ENCODE measurements around the gene RASGRP3.

RASGRP3 gene

GRCh38 chr2:33525666-33526065 lies 49.2 kb downstream of the RASGRP3 start:
- no peak for DNase-seq (ENCODE audit: low spot score)

GRCh38 chr2:33526132-33526531 lies 49.7 kb downstream of the RASGRP3 start:
- no peak for DNase-seq (ENCODE audit: low spot score)

- no peak for DNase-seq (ENCODE audit: low spot score)
Measured at GRCh38 chr2:33526921-33527320, 50.5 kb downstream of the RASGRP3 start.

- no peak for DNase-seq (ENCODE audit: low spot score)
Measured at GRCh38 chr2:33528441-33528950, 52.0 kb downstream of the RASGRP3 start.

- DNase-seq (ENCODE audit: low spot score), result no peak
Measured at GRCh38 chr2:33529771-33530481, 53.5 kb downstream of the RASGRP3 start.

- DNase-seq (ENCODE audit: low spot score), result no peak
Measured at GRCh38 chr2:33530690-33531548, 54.5 kb downstream of the RASGRP3 start.

GRCh38 chr2:33531549-33532059 lies 55.2 kb downstream of the RASGRP3 start:
- no peak for DNase-seq (ENCODE audit: low spot score)

- no peak for DNase-seq (ENCODE audit: low spot score)
Measured at GRCh38 chr2:33532146-33532545, 55.7 kb downstream of the RASGRP3 start.

- no peak for DNase-seq (ENCODE audit: low spot score)
Measured at GRCh38 chr2:33532966-33533365, 56.5 kb downstream of the RASGRP3 start.

GRCh38 chr2:33535421-33535820 lies 59.0 kb downstream of the RASGRP3 start:
- DNase-seq (ENCODE audit: low spot score), result no peak

GRCh38 chr2:33541243-33541642 lies 64.8 kb downstream of the RASGRP3 start:
- no peak for DNase-seq (ENCODE audit: low spot score)

- no peak for DNase-seq (ENCODE audit: low spot score)
Measured at GRCh38 chr2:33550206-33550605, 73.8 kb downstream of the RASGRP3 start.

GRCh38 chr2:33552758-33553461 lies 76.5 kb downstream of the RASGRP3 start:
- no peak for DNase-seq (ENCODE audit: low spot score)

GRCh38 chr2:33555681-33556080 lies 79.2 kb downstream of the RASGRP3 start:
- no peak for DNase-seq (ENCODE audit: low spot score)

GRCh38 chr2:33559328-33559727 lies 82.9 kb downstream of the RASGRP3 start:
- DNase-seq (ENCODE audit: low spot score), result no peak

- DNase-seq (ENCODE audit: low spot score), result no peak
Measured at GRCh38 chr2:33560017-33560416, 83.6 kb downstream of the RASGRP3 start.

- no peak for DNase-seq (ENCODE audit: low spot score)
Measured at GRCh38 chr2:33561872-33562271, 85.4 kb downstream of the RASGRP3 start.

GRCh38 chr2:33570681-33571080 lies 94.2 kb downstream of the RASGRP3 start:
- no peak for DNase-seq (ENCODE audit: low spot score)

- DNase-seq (ENCODE audit: low spot score), result no peak
Measured at GRCh38 chr2:33573657-33574056, 97.2 kb downstream of the RASGRP3 start.

- DNase-seq (ENCODE audit: low spot score), result no peak
Measured at GRCh38 chr2:33577084-33577483, 100.6 kb downstream of the RASGRP3 start.

- DNase-seq (ENCODE audit: low spot score), result no peak
Measured at GRCh38 chr2:33577668-33578067, 101.2 kb downstream of the RASGRP3 start.

GRCh38 chr2:33579227-33579626 lies 102.8 kb downstream of the RASGRP3 start:
- no peak for DNase-seq (ENCODE audit: low spot score)

All from hematopoietic multipotent progenitor cell treated with erythropoietin and hydrocortisone succinate and interleukin-3 and kit ligand, for 17 days (in vitro differentiated cells).